ENCODE measurements around the gene CCDC78.

The CCDC78 gene

DNA sequence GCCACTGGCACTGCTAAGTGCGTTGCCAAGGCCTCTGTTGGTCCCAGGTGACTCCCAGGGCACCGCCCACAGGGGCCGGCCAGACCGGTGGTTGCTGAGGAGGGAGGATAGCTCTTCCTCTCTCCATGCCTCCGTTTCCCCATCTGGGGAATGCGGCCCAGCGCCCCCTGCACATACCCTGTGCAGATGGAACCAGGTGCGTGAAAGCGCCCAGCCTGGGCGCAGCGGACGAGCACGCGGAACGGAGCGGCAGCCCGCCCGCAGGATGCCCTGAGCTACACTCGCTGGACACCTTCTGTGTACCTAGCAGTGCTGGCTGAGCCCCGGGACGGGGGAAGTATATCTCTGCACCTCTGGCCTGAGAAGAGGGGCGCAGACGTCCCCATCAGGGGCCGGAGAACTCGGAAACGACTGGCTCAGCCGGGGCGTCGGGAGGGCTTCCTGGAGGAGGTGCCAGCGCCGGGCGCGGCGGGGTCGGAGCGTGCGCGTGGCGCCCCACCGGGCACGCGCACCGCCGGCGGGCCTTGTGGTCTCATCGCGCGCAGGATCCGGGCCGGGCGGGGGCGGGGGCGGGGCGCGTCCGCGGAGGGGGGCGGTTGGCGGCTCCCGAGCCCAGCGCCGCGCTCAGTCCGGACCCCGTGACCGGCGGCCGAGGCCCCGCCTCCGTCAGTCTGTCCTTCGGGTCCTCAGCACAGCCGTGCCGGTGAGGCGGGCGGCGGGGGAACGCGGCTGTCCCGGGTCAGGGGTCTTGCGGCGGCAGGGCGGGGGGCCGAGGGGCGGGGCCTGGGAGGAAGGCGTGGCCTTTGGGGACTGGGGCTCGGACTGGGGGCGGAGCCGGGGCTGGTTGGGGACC, at the start of gene CCDC78, which contains the start of gene HAGHL:
Gene CCDC78 (minus strand): TSS at position 6 of the 853 bp plus-strand sequence. CDS start 76 bp downstream, outside the sequence.
Gene HAGHL (plus strand): TSS at position 669 of the 853 bp plus-strand sequence. CDS start 404 bp downstream, outside the sequence.
- DNase-seq: peak; percentile 86

DNA sequence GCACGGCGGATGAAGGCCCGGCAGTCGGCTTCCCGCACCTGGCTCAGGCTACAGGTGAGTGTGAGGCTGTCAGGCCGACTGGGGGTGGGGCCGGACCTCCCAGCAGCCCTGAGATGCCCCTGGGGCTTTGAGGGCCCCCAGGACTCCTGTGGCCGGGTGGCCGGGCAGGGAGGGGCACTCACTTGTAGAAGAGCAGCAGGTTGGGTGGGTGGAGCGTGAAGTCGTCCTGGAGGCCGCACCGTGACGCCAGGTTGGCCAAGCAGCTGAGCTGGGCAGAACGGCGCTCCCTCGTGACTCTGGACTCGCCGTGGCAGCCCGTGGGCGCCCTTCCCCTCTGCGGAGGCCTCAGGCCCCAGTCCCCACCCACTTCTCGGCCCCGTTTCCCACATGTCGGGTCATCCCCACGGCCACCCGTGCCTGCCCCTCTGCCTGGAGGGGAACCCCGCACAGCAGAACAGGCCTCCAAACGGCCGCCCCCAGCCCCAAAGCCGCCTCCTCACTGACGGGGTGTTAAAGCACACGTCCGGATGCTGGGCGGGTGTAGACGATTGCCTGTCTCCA, 49.1 kb upstream of the CCDC78 start:
- DNase-seq: no peak

DNA sequence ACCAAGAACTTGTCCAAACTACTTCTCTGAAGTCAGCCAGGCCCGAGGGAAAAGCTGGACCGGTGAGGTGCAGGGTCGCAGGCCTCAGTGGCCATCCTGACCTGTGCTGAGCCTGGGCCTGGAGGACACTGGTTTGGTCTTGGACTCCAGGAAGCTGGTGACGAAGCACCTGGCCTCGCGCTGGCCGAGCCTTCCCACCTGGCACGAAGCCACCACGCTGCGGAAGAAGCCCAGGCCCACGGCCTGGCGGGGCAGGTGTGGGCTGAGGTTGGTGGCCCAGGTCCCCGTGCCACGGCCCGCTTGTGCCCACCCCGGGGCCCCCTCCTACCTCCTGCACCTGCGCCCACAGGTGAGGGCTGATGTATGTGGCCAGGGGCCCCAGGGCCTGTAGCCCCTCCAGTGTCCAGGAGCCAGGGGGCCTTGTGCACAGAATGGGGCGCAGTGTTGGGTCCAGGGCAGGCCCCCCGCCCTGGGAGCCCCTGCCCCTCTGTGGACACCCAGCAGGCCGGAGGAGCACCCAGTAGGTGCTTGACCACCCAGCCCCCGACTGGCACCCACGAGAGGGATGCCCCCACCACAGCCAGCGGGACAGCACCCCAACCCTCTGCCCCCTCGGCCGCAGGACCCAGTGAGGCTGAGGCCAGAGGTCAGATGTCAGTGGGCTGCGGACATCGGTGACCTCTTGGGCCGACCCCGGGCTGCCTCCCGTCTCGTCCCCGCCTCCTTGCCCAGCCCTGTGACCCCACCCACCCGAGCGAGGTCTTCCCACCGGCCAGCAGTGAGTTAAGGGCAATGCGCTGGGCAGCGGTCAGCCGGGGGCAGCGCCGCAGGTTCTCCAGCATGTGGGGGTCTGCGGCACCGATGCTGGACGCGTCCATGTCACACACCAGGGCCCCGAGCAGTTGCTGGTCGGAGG, 48.1 kb upstream of the CCDC78 start:
- no peak for DNase-seq

DNA sequence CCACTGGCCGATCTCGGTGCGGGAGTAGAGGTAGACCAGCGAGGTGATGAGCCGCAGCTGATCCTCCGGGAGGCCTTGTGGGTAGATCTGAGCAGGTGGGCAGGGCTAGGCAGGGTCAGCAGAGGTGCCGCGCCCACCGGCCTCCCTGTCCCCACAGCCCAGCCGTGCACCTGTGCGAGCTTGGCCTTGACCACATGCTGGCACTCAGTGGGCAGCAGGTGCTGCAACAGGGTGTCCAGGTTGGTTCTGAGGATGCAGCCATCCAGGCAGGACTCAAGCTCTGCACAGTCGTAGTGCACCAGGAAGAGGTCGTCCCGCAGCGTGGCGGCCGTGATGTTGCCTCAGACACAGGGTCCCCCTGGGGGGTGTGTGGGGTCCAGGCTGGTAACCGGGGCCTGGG, 46.7 kb upstream of the CCDC78 start:
- no peak for DNase-seq

DNA sequence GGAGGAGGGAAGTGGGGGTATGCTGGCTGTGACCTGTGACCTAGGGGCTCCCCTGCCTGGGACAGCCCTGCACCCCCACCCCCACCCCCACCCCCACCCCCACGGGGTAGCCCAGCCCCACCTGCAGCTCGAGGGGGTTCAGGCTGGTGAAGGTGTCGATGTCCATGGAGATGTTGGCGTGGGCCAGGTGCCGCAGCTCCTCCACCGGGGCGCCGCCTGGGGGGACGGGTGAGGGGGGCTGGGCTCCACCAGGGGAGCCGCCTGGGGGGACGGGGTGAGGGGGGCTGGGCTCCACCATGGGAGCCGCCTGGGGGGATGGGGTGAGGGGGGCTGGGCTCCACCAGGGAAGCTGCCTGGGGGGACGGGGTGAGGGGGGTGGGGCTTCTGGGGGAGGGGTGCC, 44.2 kb upstream of the CCDC78 start:
- no peak for DNase-seq

DNA sequence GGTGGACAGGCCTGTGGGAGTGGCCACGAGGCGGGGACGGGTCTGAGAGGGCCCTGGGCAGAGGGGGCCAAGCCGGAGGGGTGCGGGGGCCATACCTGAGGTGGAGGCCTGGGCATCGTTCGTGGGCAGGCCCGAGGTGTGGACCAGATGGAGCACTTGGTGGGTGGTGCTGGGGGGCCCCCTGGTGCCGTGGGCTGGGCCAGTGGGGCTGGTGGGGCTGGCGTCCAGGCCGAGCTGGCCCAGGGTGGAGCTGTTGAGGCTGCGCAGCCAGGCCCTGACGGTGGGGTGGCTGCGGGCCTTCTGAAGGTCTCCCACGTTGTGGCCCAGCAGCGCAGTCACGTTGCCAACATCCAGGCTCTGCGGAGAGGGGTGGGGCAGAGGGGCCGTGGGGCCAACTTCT, 43.7 kb upstream of the CCDC78 start:
- DNase-seq: no peak

DNA sequence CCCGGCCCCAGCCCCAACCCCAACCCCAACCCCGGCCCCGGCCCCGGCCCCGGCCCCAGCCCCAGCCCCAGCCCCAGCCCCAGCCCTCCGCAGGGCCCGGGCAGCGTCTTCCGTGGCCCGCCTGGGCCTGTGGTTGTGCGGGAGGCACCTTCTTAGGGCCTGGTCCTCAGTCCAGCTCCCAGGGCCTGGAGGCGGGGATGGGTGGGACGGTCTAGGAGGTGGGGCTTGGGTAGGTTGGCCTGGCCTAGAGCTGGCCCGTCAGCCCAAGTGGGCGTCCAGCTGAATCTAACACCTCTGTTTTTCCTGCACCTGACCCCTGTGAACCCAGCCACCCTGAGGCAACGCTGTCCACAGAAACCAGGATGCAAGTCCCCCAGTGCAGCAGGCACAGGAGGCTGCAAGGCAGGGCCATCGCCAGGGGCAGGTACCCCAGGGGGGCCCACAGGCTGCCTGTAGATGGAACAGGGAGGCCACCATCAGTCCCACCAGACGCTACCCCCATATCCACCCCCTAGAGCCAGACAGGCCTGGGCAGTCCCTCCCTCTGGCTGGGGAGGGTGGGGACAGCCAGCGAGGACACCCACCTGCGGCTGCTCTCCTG, 43.0 kb upstream of the CCDC78 start:
- DNase-seq: no peak

DNA sequence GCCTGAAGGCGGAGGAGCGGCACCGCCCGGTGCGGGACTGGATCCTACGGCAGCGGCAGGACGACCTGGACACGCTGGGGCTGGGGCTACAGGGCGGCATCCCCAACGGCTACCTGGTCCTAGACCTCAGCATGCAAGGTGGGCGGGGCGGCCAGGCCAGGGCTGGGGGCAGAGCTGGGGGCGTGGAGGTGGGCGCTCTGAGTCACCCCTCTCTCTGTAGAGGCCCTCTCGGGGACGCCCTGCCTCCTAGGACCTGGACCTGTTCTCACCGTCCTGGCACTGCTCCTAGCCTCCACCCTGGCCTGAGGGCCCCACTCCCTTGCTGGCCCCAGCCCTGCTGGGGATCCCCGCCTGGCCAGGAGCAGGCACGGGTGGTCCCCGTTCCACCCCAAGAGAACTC, 42.2 kb upstream of the CCDC78 start:
- no peak for DNase-seq

DNA sequence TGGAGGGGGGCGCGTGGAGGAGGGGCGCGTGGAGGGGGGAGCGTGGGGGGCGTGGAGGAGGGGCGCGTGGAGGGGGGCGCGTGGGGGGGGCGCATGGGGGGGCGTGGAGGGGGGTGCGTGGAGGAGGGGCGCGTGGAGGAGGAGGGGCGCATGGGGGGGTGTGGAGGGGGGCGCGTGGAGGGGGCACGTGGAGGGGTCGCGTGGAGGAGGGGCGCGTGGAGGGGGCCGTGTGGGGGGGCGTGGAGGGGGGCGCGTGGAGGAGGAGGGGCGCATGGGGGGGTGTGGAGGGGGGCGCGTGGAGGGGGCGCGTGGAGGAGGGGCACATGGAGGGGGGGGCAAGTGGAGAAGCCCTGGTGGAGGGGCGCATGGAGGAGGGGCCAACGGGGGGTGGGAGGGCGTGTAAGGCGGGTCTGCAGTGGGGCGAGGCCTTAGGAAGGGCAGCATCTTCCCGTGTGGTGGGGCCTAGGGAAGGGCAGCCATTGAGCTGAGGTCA, 41.5 kb upstream of the CCDC78 start:
- no peak for DNase-seq

DNA sequence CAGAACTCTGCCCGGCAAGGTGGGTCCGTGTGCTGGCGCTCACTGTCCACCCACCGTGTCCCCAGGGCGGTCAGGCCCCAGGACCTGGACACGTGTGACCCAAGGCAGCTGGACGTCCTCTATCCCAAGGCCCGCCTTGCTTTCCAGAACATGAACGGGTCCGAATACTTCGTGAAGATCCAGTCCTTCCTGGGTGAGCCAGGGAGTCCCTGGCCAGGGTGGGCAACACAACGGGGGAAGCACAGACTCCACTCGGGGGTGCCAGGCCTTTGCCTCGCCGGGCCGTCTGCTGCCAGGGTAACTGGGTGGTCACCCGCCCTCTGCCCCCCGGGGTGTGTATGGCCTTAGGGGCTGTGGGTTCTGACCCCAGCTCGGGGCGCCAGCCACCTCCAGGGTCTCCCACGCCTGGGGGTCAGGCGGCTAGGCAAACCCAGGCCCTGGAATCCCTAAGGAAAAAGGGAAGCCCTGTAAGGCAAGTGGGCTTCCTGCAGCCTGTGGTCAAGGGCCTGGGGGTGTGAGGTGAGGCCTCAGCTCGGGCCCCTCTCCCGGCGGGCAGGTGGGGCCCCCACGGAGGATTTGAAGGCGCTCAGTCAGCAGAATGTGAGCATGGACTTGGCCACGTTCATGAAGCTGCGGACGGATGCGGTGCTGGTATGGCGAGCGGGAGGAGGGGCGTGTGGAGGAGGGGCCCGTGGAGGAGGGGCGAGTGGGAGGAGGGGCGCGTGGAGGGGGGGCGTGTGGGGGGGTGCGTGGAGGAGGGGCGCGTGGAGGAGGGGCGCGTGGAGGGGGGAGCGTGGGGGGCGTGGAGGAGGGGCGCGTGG, 40.8 kb upstream of the CCDC78 start:
- no peak for DNase-seq

DNA sequence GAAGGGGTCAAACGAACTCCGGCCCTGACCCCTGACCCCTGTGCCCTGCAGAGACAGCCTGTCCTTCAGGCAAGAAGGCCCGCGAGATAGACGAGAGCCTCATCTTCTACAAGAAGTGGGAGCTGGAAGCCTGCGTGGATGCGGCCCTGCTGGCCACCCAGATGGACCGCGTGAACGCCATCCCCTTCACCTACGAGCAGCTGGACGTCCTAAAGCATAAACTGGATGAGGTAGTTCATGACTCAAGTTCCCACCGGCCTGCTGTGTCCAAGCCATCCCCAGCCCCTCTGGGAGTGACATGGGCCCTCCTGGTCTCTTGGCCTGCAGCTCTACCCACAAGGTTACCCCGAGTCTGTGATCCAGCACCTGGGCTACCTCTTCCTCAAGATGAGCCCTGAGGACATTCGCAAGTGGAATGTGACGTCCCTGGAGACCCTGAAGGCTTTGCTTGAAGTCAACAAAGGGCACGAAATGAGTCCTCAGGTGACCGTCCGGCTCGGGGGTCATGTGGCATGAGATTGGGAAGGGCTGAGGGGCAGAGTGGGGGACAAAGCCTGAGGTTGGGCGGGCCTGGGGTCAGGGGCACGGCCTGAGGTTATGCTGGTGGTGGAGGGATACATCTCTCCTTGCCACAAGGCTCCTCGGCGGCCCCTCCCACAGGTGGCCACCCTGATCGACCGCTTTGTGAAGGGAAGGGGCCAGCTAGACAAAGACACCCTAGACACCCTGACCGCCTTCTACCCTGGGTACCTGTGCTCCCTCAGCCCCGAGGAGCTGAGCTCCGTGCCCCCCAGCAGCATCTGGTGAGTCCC, 40.0 kb upstream of the CCDC78 start:
- no peak for DNase-seq

DNA sequence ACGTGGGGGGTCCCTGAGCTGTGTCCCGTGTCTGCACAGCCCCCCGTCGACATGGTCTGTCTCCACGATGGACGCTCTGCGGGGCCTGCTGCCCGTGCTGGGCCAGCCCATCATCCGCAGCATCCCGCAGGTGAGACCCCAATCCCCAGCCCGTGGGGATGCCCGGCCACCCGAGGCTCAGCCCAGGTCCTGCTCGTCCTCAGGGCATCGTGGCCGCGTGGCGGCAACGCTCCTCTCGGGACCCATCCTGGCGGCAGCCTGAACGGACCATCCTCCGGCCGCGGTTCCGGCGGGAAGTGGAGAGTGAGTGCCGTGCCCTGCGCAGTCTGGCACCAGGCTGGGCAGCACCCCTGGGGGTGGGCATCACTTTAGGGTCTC, 39.2 kb upstream of the CCDC78 start:
- no peak for DNase-seq

DNA sequence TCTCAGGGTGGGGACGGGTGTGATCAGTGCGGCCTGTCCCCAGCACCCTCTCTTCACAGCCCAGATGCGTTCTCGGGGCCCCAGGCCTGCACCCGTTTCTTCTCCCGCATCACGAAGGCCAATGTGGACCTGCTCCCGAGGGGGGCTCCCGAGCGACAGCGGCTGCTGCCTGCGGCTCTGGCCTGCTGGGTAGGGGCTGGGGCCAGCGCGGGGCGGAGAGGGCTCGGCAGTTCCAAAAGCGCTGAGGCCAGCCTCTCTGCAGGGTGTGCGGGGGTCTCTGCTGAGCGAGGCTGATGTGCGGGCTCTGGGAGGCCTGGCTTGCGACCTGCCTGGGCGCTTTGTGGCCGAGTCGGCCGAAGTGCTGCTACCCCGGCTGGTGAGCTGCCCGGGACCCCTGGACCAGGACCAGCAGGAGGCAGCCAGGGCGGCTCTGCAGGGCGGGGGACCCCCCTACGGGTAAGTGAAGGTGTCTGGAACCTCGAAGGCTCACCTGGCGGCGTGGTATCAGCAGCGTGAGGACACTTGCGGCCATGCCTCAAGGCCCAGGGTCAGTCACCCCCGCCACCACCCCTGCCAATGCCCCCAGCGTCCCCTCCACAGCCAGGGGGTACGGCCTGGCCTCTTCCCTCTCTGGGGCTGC, 38.7 kb upstream of the CCDC78 start:
- DNase-seq: no peak

DNA sequence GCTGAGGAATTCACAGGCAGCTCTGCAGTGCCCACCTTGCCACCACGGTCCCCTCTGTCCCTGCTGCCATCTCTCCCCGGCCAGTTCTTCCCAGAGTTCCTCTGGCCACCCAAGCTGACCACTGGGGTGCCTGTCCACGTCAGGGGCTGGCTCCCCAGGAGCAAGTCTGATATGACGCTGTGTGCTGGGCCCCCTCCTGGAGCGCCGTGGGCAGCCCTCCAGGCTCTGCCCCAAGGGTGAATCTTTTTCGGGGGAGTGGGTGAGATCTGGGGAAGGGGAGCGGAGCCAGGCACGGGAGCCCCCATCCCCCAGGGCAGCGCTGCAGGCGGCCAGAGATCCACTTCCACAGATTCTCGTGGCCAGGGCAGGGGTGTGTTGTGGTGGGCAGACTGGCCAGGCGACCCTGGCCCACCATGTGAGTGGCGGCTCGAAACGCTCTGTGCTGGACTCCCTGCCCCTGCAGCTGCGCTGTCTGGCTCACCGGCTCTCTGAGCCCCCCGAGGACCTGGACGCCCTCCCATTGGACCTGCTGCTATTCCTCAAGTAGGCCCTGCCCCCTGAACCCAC, 38.0 kb upstream of the CCDC78 start:
- no peak for DNase-seq

DNA sequence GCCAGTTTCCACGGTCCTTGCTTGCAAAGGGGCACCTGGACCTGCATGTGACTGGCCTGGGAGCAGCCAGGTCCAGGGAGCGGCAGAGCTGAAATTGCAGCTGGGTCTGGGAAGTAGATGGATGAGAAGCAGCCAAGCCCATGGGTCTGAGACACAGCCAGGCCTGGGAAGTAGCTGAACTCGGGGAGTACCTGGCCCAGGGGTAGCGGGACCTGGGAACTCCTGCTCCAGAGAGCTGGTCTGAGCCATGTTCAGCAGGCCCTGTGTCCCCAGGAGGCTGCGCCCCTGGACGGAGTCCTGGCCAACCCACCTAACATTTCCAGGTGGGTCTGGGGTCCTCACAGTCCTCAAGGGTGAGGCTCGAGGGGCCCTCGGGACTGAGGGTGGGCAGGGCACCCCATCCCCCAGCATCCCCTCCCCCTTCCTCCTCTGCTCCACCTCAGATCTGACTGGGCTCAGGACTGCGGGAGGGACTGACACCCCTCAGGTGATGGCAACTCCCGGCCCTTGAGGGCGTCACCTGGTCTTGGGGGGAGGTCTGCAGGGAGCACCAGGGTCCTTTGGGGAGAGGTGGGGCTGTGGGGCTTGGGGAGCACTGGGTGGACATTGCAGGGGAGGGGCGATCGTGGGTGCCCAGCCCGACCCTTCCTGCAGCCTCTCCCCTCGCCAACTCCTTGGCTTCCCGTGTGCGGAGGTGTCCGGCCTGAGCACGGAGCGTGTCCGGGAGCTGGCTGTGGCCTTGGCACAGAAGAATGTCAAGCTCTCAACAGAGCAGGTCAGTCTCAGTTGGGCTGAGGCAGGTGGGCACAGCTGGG, 37.3 kb upstream of the CCDC78 start:
- no peak for DNase-seq

DNA sequence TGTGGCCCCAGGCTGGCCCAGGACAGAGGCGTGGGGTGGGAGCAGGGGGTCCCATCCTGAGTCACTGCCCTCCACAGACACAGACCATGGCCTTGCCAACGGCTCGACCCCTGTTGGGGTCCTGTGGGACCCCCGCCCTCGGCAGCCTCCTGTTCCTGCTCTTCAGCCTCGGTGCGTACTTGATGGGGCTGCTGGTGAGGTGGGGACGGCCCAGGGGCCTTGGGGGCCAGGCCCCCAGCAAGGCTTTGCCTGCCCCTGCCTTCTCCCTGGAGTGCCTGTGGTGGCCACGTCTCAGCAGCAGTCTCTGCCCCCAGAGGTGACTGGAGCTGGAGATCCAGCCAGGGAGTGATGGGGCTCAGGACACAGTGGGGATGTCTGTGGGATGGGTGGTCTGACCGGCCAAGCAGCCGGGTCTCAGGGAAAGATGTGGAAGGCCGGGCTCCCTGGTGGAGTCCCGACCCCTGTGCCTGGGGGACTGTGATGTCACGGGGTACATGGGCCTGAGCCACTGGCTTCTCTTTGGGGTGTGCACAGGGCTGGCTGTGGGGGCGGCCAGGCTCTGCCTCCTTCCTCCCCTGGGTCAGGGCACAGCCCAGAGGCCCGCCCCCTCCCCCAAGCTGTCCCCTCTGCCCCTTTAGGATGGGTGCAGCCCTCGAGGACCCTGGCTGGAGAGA, 36.5 kb upstream of the CCDC78 start:
- DNase-seq: no peak

DNA sequence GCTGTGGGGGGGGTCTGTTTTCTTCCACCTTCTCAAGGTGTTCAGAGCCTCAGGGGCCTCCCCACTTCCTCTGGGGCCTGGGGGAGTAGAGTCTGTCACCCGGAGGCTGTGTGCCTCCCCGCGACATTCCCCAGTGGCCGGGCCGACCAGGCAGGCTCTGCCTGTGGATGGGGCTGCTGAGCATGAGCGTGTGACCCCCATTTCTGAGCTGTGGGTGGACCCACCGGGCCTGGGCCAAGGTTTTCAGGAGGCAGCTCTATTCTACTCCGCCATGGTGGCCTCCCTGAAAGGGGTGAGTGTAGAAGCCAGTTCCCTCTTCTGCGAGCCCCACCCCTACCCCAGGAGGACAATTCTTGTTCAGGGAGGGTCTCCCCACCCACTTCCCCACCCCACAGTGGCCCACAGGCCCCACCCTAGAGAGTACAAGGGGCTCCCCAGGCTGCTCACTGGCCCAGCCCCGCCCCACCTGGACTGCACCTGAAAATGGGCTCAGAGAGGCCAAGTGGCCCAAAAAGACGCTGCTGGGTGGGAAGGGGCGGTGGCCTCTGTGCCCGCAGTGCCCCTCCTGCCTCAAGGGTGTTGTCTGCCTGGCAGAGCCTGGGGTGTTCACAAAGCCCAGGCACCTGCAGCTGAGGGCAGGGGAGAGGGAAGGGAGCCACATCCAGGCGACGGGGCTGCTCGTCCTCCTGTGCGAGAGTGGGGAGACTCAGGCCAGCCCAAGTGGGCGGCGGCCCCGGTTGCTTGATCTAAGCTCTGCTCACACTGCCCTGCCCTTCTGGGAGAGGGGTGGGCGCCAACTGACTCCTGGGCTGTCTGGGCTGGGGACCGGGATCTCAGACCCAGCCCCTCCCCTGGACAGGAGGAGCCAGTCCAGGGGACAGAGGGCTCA, 35.6 kb upstream of the CCDC78 start:
- no peak for DNase-seq
